Jurkat, Clone E6-1 (cell line): ENCODE results near the gene MAPKAPK3.

ENCODE experiments used
- DNase-seq: peaks from one replicate; pipeline ENCODE4 v3.0.0-alpha.2; 2011; ENCODE audit warnings: low read depth, low spot score
- H3K4me3 ChIP-seq: 2 replicates; pipeline ENCODE4 v1.5.1; 2011; ENCODE audit warnings: mild to moderate bottlenecking, low read length, control low read depth, moderate library complexity

MAPKAPK3 gene

GRCh38 chr3:50604628-50605588 is 12.0 kb upstream of the MAPKAPK3 start:
- no peak overlapping the region for H3K4me3 ChIP-seq

GRCh38 chr3:50605901-50606326 is 11.0 kb upstream of the MAPKAPK3 start:
- DNase-seq, result no peak
- H3K4me3 ChIP-seq, result no peak overlapping the region

More at GRCh38 chr3:50604628-50605588, 12.0 kb upstream of the MAPKAPK3 start:
- no peak for DNase-seq

GRCh38 chr3:50606596-50606995 is 10.4 kb upstream of the MAPKAPK3 start:
- no peak for DNase-seq
- no peak overlapping the region for H3K4me3 ChIP-seq

GRCh38 chr3:50607271-50608091 is 9.5 kb upstream of the MAPKAPK3 start:
- no peak overlapping the region for H3K4me3 ChIP-seq
- no peak for DNase-seq

GRCh38 chr3:50608278-50608677 is 8.7 kb upstream of the MAPKAPK3 start:
- H3K4me3 ChIP-seq, result no peak overlapping the region

GRCh38 chr3:50609071-50609762 is 7.7 kb upstream of the MAPKAPK3 start:
- no peak for DNase-seq
- H3K4me3 ChIP-seq, result no peak overlapping the region

More at GRCh38 chr3:50608278-50608677, 8.7 kb upstream of the MAPKAPK3 start:
- DNase-seq, result no peak

- no peak overlapping the region for H3K4me3 ChIP-seq
- DNase-seq, result no peak
Measured at GRCh38 chr3:50609763-50610085, 7.2 kb upstream of the MAPKAPK3 start.

- peak overlapping the region; percentile 66 for H3K4me3 ChIP-seq
- DNase-seq, result no peak
Measured at GRCh38 chr3:50610181-50610971, 6.6 kb upstream of the MAPKAPK3 start.

- peak overlapping the region; percentile 66 for H3K4me3 ChIP-seq
- no peak for DNase-seq
Measured at GRCh38 chr3:50610992-50611463, 5.9 kb upstream of the MAPKAPK3 start.

GRCh38 chr3:50611464-50612233 is 5.3 kb upstream of the MAPKAPK3 start, which contains the start of gene CISH:
Gene CISH, minus strand, starts transcription at chr3:50611774. Its CDS starts 124 bp downstream, at chr3:50611650.
- H3K4me3 ChIP-seq, result peak within 1 kb of the TSS; percentile 66
- DNase-seq, result peak; percentile 74

GRCh38 chr3:50612234-50612882 is 4.6 kb upstream of the MAPKAPK3 start:
- peak overlapping the region; percentile 66 for H3K4me3 ChIP-seq
- no peak for DNase-seq

GRCh38 chr3:50612970-50613846 is 3.7 kb upstream of the MAPKAPK3 start:
- no peak overlapping the region for H3K4me3 ChIP-seq
- no peak for DNase-seq

- DNase-seq, result no peak
- H3K4me3 ChIP-seq, result no peak overlapping the region
Measured at GRCh38 chr3:50615190-50615589, 1.8 kb upstream of the MAPKAPK3 start.

- peak; percentile 82 for DNase-seq
- peak overlapping the region; percentile 68 for H3K4me3 ChIP-seq
Measured at GRCh38 chr3:50616003-50616769, 765 bp upstream of the MAPKAPK3 start.

- peak overlapping the region; percentile 68 for H3K4me3 ChIP-seq
- peak; percentile 94 for DNase-seq
Measured at GRCh38 chr3:50616770-50617095, 218 bp upstream of the MAPKAPK3 start.
